A673 (cell line): Measurements from ENCODE around the gene HSD17B8. TPM values are rescaled to one million over a fixed set of nuclear protein-coding genes. Genes with fewer than 3 reads are reported as not detected.

Experiments used
- BruUV-seq: library from RNA; stranded (reverse); fragments of 400-500 nt; replicated peaks from 2 replicates; lab custom pipeline; 2021; lab: Mats Ljungman, UMichigan
- CTCF ChIA-PET: fragments of 300-600 bp; sonication (Branson Sonifier 250); formaldehyde crosslinking; loops from one replicate; lab custom pipeline; 2022; ENCODE audit warnings: antibody characterized with exemption; lab: Charles Lee
- POLR2A ChIA-PET: fragments of 300-600 bp; sonication (Branson Sonifier 250); formaldehyde crosslinking; loops from one replicate; lab custom pipeline; 2022; ENCODE audit warnings: antibody characterized with exemption; ENCODE audit not compliant: low non-redundant PET; lab: Charles Lee
- DNase-seq: peaks from one replicate; pipeline ENCODE4 v3.0.0-alpha.2; 2015; ENCODE audit warnings: low spot score
- H3K27ac ChIP-seq: fragments of 200-600 bp; sonication (generic); 2 replicates; pipeline ENCODE4 v1.5.1; 2016; ENCODE audit warnings: mixed run types, low read depth, mild to moderate bottlenecking, mixed read lengths, antibody characterized with exemption, low read length; ENCODE audit not compliant: poor library complexity, severe bottlenecking
- H3K27me3 ChIP-seq: fragments of 200-600 bp; sonication (generic); replicated peaks from 2 replicates; pipeline ENCODE4 v1.6.1; 2017; ENCODE audit warnings: mixed run types, low read depth, mild to moderate bottlenecking, mixed read lengths, antibody characterized with exemption, low read length; ENCODE audit not compliant: insufficient read depth, poor library complexity
- H3K36me3 ChIP-seq: fragments of 200-600 bp; sonication (generic); 2 replicates; pipeline ENCODE4 v1.6.1; 2016; ENCODE audit warnings: mixed run types, mild to moderate bottlenecking, mixed read lengths, antibody characterized with exemption, low read length; ENCODE audit not compliant: insufficient read depth, poor library complexity, severe bottlenecking
- H3K4me1 ChIP-seq: fragments of 200-600 bp; sonication (generic); 2 replicates; pipeline ENCODE4 v1.6.1; 2017; ENCODE audit warnings: mixed run types, mild to moderate bottlenecking, mixed read lengths, antibody characterized with exemption, low read length; ENCODE audit not compliant: insufficient read depth, poor library complexity, severe bottlenecking
- H3K4me3 ChIP-seq: fragments of 200-600 bp; sonication (generic); 2 replicates; pipeline ENCODE4 v1.5.1; 2016; ENCODE audit warnings: low read depth, mixed run types, mild to moderate bottlenecking, mixed read lengths, low read length; ENCODE audit not compliant: poor library complexity, severe bottlenecking
- H3K9me3 ChIP-seq: fragments of 200-600 bp; sonication (generic); 2 replicates; pipeline ENCODE4 v1.6.1; 2016; ENCODE audit warnings: mixed run types, low read depth, mild to moderate bottlenecking, mixed read lengths, antibody characterized with exemption, low read length; ENCODE audit not compliant: poor library complexity, severe bottlenecking
- EZH2 ChIP-seq: fragments of 200-600 bp; sonication (generic); IDR thresholded peaks from 2 replicates; pipeline ENCODE4 v1.6.1; 2017; ENCODE audit warnings: borderline replicate concordance, low read depth, mild to moderate bottlenecking, mixed read lengths, antibody characterized with exemption, low read length; ENCODE audit not compliant: poor library complexity, severe bottlenecking
- intact Hi-C: fragments of 100-400 bp; cut with micrococcal nuclease; formaldehyde crosslinking; loops from one replicate; pipeline ENCODE4 v1.10.0; 2022; ENCODE audit not compliant: unreplicated experiment
- total RNA-seq: library from RNA; stranded (reverse); gene quantifications from 2 replicates; pipeline ENCODE4 v1.2.3, GENCODE V29; 2021
- TF ChIP-seq, protein P1 (sequence below): fragments of 300-800, 200-600 bp; sonication (generic); conservative IDR thresholded peaks from 2 replicates; pipeline ENCODE4 v1.5.1; 2017; ENCODE audit warnings: low read depth, mild to moderate bottlenecking, antibody characterized with exemption, low read length, moderate library complexity, mixed read lengths

The HSD17B8 gene
- total RNA-seq, 1 experiment from 2014 or later: 5.9 TPM

DNA sequence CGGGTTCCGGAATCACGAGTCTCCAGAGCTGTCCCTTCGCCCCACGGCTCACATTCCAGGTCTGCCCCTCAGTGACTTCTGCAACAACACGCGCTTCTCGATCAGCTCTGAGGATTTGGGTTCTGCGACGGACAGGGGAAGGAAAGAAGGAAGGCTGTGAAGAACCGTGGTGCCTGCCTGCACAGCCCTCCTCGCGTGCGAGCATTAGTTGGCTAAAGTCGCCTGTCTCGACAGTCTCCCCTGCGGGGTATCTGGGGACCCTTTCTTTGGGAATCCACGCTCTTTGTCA lies 44.1 kb downstream of the HSD17B8 start:
- H3K9me3 ChIP-seq: no peaks in the 10 kb centered on the region
- peaks cover 3% of the 10 kb centered on the region for H3K36me3 ChIP-seq
- peaks cover 16% of the 10 kb centered on the region for H3K4me1 ChIP-seq
- peak overlapping the region; percentile 94 for H3K27ac ChIP-seq
- POLR2A ChIA-PET: interaction anchor here (0.6 to 2.0 kb wide), 2 partner anchors 29 to 277 kb away, joined by 3 to 8 read pairs; no protein-coding TSS in a partner anchor
- no TSS peak for BruUV-seq
- H3K27me3 ChIP-seq: no peaks in the 10 kb centered on the region
- CTCF ChIA-PET: interaction anchor here (0.6 to 1.5 kb wide), 9 partner anchors 36 to 411 kb away, joined by 3 to 8 read pairs (median 5); no protein-coding TSS in a partner anchor
- intact Hi-C loops: loop anchor here (1.0 to 2.0 kb wide), 4 partner anchors 40 to 234 kb away; partner anchors contain the start of genes RING1, RXRB and SLC39A7
- peak; percentile 74 for DNase-seq
- TF ChIP-seq EZH2: no peak
- TF ChIP-seq, protein P1, sequence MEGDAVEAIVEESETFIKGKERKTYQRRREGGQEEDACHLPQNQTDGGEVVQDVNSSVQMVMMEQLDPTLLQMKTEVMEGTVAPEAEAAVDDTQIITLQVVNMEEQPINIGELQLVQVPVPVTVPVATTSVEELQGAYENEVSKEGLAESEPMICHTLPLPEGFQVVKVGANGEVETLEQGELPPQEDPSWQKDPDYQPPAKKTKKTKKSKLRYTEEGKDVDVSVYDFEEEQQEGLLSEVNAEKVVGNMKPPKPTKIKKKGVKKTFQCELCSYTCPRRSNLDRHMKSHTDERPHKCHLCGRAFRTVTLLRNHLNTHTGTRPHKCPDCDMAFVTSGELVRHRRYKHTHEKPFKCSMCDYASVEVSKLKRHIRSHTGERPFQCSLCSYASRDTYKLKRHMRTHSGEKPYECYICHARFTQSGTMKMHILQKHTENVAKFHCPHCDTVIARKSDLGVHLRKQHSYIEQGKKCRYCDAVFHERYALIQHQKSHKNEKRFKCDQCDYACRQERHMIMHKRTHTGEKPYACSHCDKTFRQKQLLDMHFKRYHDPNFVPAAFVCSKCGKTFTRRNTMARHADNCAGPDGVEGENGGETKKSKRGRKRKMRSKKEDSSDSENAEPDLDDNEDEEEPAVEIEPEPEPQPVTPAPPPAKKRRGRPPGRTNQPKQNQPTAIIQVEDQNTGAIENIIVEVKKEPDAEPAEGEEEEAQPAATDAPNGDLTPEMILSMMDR: peak; percentile 39; the same call in 1 of the 2 replicates
- H3K4me3 ChIP-seq: peak overlapping the region; percentile 59

DNA sequence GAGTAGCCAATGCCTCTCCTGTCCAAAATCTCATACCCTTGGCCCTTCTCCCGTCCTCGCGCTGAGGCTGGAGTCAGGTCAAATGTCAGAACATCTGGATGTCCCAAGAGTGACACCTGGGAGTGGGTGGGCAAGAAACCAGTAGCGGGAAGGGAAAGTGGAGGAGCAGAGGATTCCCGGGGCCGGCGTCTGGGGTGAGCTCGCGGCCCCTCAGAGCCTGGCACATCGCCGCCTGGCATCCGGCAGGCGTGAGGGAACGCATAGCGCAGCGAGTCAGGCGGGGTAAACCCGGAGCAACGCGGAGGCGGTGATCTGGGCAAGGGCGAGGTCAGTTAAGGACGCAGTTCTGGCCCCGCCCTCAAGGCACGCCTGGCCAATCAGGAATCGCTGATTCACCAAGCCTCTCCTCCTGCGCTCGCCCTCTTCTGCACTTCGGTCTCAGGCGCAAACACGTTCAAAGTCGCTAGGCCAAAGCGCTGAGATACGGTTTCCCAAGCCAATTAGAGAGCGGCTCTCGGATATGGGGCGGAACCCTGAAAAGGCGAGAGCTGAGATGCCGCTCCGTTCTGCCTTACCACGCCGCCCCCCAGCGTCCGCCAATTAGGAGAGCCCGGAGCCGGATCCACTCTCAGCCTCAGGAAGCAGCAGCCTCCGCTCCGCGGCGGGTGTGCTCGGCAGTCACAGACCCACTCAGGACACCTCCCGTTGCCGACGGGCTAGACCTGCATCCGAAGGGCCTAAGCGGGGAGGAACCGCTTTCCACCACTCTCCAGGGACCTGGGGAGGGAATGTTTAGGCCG lies 44.7 kb downstream of the HSD17B8 start:
- intact Hi-C loops: loop anchor here (1.0 to 2.0 kb wide), 5 partner anchors 40 to 235 kb away; partner anchors contain the start of genes RING1, RXRB and SLC39A7
- Histone ChIP-seq H3K27me3 (no peaks in the 10 kb centered on the region), H3K4me1 (peaks cover 16% of the 10 kb centered on the region), H3K9me3 (no peaks in the 10 kb centered on the region), H3K27ac (peak overlapping the region; percentile 94), H3K4me3 (peak overlapping the region; percentile 59), H3K36me3 (peaks cover 3% of the 10 kb centered on the region)
- POLR2A ChIA-PET: interaction anchor here (0.6 to 2.0 kb wide), 3 partner anchors 17 to 277 kb away, joined by 3 to 13 read pairs (median 8); no protein-coding TSS in a partner anchor
- DNase-seq: peak; percentile 99
- CTCF ChIA-PET: interaction anchor here (0.5 to 1.5 kb wide), 8 partner anchors 87 to 412 kb away, joined by 3 to 7 read pairs (median 4); no protein-coding TSS in a partner anchor
- TF ChIP-seq, protein P1: no peak
- TF ChIP-seq EZH2: no peak
- BruUV-seq: no TSS peak

DNA sequence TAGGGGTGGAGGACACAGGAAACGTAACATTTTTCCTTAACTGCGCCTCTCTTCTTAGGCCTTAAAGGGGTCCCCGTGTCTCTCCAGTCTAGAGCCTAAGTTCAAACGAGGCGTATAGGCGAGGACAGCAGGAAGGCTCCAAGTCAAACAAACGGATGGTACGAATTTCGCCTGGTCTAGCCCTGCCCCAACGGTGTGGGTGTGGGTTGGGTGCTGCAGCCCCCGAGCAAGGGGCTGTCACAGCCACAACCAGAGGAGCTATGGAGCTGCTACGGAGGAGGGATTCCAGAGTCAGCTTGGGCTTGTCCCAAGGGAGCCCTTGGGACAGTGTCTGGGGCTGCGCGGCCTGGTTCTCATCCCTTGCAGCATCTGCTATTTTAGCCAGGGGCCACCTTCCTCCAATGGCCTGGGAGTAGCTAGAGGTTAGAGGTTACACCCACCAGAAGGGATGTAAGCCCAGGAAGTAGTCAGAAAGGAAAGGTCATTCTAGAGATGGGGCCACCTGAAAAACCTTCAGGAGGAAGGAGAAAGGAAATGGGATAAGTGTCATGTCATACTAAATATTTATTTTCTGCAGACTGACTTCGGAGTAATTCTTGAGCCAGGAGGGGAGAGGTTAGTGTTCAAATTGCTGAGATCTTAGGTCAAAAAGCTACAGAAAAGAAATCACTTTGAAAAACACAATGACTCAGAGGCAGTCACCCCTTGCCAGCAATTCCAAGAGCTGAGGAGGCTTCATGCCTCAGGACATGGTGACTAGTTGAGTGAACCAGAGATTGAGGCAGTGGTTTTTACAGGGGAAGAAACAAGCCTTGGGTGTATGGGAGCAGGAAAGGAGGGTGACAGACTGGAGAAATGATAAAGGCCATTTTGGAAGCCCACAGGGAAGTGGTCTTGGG lies 45.5 kb downstream of the HSD17B8 start:
- TF ChIP-seq EZH2: no peak
- TF ChIP-seq, protein P1: no peak
- CTCF ChIA-PET: interaction anchor here (0.5 to 1.0 kb wide), 2 partner anchors 190 to 250 kb away, joined by 3 read pairs; no protein-coding TSS in a partner anchor
- DNase-seq: no peak
- Histone ChIP-seq H3K9me3 (no peaks in the 10 kb centered on the region), H3K27ac (peak overlapping the region; percentile 94), H3K36me3 (peaks cover 3% of the 10 kb centered on the region), H3K4me3 (peak overlapping the region; percentile 59), H3K4me1 (peaks cover 16% of the 10 kb centered on the region), H3K27me3 (no peaks in the 10 kb centered on the region)
- BruUV-seq: TSS peak; percentile 69
- POLR2A ChIA-PET: interaction anchor here (0.6 to 2.0 kb wide), 2 partner anchors 16 to 278 kb away, joined by 8 to 13 read pairs; no protein-coding TSS in a partner anchor
- intact Hi-C loops: loop anchor here (1.0 to 2.0 kb wide), 4 partner anchors 41 to 131 kb away; partner anchors contain the start of genes RING1, RXRB and SLC39A7
